HG03060 (cell line): ENCODE data around the gene ATP12A.

ENCODE experiments used
- ATAC-seq: cut with Tn5 transposase; IDR thresholded peaks from one replicate; pipeline ENCODE4 v1.9.1; 2021; ENCODE audit warnings: low read depth, moderate number of reproducible peaks; ENCODE audit not compliant: unreplicated experiment

The ATP12A gene

GRCh38 chr13:24662195-24663088 is 17.8 kb upstream of the ATP12A start:
- no peak for ATAC-seq

GRCh38 chr13:24663089-24663395 is 17.2 kb upstream of the ATP12A start:
- ATAC-seq = no peak

GRCh38 chr13:24663586-24663985 is 16.6 kb upstream of the ATP12A start:
- no peak for ATAC-seq

GRCh38 chr13:24664726-24665409 is 15.3 kb upstream of the ATP12A start:
- no peak for ATAC-seq

GRCh38 chr13:24668511-24668910 is 11.7 kb upstream of the ATP12A start:
- no peak for ATAC-seq

GRCh38 chr13:24668955-24669582 is 11.1 kb upstream of the ATP12A start:
- no peak for ATAC-seq

GRCh38 chr13:24670174-24670573 is 10.0 kb upstream of the ATP12A start:
- ATAC-seq = no peak

- no peak for ATAC-seq
These were observed 9.2 kb upstream of the ATP12A start for GRCh38 chr13:24670961-24671381.

- no peak for ATAC-seq
These were observed 8.7 kb upstream of the ATP12A start for GRCh38 chr13:24671386-24672113.

GRCh38 chr13:24672141-24673132 is 7.8 kb upstream of the ATP12A start:
- no peak for ATAC-seq

GRCh38 chr13:24675806-24676570 is 4.2 kb upstream of the ATP12A start:
- ATAC-seq = no peak

GRCh38 chr13:24678151-24678550 is 2.1 kb upstream of the ATP12A start:
- no peak for ATAC-seq

GRCh38 chr13:24679686-24680085 is 522 bp upstream of the ATP12A start:
- no peak for ATAC-seq

- ATAC-seq = no peak
These were observed 855 bp downstream of the ATP12A start for GRCh38 chr13:24680921-24681604.

- no peak for ATAC-seq
These were observed 1.7 kb downstream of the ATP12A start for GRCh38 chr13:24681930-24682329.

GRCh38 chr13:24682353-24682752 is 2.1 kb downstream of the ATP12A start:
- ATAC-seq = no peak

GRCh38 chr13:24683351-24683750 is 3.1 kb downstream of the ATP12A start:
- ATAC-seq = no peak

GRCh38 chr13:24683838-24684599 is 3.8 kb downstream of the ATP12A start:
- ATAC-seq = no peak
